GM10847 (cell line): ENCODE results near the gene NLRP6.

Experiments
- POLR2A ChIP-seq: IDR thresholded peaks from 2 replicates; pipeline ENCODE4 v1.6.1; 2011; ENCODE audit not compliant: insufficient read length; ENCODE audit errors: extremely low read depth

NLRP6 gene

DNA sequence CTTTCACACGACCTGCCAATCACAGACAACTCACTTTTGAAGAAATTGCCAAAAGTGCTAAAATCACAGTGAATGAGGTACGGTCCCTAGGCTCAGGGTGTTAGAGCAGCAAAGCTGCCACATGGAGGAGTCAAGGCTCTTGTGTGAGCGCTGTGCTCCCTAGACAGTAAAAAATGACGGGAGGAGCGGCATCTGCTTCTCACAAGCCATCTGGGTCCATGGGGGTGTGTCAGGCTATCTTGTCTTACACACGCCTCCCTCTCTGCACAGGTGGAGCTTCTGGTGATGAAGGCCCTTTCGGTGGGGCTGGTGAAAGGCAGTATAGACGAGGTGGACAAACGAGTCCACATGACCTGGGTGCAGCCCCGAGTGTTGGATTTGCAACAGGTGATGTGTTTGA is 26.7 kb upstream of the NLRP6 start:
- no peak for TF ChIP-seq POLR2A

DNA sequence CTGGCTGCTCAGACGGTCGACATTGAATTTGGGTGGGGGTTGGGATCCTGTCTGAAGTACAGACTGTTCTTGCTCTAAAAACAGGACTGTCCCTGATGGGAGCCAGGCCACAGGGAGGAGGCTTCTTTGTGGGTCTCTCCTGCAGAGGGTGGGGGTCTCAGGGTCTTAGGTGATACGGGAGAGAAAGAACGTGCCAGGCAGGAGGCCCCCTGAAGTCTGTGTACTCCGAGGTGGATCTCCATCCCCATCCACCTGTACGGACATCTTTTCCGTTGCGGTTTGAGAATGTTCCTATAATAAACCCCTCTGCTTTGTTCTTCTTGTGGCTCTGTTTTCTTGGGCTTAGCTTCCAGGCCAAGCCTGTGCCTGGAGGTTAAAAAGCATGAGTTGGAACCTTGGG is 25.5 kb upstream of the NLRP6 start:
- TF ChIP-seq POLR2A = no peak

DNA sequence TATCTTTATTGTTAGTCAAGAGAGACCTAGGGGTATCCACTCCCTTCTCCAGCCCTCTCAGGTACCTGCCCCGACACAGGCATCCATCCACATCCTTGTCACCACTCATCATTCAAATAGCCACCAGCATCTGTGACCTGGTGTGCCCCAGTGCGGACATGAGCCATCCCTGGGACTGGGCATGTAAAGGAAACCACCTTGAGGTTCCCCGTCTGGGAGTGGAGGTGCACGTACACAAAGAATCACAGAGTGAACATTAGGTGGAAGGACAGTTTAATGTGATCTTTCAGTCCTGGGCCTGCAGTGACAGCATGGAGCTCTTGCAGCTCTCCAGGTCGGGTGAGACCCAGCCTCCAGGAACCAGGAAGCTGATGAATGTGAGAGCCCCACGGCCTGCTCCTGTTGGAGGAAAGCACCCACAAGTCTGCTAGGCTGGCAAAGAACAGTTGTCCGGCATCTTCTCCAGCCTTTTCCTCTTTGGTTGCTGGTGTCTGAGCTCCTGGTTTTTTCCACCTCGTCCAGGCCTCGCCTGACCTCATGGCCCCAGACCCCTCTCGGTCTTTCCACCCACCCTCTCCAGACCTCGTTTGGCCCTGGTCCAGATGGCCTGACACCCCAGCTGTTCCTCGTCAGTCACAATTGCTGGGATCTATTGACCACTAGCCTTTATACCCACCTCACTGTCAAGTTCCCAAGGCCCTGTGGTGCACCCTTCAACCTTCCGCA is 24.9 kb upstream of the NLRP6 start:
- TF ChIP-seq POLR2A = no peak

DNA sequence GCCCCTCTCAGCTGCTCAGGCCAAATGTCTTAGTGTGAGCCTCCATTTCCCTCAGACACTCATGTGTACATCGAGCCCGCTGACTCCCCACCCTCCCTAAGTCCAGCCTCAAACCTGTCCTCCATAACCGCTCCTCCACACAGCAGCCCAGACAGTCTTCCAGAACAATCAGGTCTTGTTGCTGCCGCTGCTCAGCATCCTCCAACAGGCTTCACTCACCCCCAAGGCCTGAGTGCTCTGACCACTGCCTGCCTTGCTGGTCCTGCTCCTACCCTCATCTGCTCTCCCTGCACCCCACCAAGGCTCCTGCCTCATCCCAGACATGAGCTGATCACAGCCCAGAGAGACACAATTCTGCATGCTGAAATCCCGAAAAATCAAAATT is 24.3 kb upstream of the NLRP6 start:
- TF ChIP-seq POLR2A = no peak

DNA sequence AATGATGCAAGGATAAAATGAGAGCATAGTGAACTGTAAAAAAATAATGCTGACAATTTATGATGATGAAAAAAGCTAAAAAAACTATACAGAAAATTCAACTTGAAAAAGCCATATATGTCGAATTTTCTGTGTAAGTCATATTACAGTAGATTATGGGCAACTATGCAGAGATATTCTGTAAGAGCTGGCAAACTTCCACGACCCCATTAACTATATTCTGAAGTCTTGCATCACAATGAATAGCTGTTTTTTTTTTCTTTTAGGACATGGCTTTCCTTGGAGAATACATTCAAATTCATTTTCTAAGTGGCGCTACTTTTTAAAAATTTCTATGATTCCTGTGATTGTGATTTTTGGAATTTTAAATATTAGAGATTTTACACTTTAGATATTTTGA is 23.0 kb upstream of the NLRP6 start:
- TF ChIP-seq POLR2A = no peak

DNA sequence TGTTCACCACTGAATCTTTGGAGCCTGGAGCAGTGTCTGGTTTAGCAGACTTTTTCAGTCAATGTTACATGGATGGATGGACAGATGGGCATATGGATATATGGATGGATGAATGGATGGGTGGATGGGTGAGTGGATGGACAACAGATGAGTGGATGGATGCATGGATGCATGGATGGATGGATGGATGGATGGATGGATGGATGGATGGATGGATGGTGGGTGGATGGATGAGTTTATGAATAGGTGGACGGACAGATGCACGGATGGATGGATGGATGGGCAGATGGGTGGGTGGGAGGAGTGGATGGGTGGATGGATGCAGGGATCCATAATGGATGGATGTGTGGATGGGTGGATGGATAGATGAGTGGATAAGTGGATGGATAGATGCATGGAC is 22.4 kb upstream of the NLRP6 start:
- no peak for TF ChIP-seq POLR2A

DNA sequence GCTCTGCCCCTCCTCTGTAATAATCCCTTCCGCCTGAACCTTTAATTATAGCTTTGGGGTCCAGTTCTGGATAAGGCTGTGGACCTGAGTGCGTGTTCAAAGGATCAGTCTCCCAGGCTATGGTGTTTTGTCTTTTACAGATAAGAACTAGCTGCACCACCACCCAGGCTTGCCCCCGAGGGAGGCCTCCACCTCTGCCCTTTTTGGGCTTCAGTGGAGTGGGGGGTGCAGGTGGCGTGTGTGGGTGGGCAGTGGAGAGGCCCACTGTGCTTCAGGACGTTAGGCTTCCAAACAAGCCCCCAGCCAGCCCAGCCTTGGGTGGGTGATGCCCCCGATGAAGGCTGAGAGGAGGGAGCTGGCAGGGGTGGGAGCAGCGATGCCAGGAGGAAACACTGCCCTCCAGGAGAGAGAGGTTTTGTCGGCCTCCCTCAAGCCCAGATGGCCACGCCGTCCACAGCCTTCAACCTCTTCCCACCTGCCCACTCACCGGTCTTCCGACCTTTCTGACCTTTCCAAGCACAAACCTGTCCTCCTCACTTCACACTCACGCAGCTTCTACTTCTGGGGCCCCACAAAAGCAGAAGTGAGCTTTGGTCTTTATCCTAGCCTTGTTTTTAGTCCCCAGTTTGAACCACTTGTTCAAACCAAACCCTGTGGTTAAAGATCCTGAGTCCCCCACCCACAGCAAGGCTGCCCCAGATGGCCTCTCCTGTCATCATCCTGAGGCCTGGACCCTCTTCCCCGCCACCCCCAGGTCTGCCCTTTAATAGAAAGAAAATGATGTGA is 21.1 kb upstream of the NLRP6 start:
- TF ChIP-seq POLR2A = no peak

DNA sequence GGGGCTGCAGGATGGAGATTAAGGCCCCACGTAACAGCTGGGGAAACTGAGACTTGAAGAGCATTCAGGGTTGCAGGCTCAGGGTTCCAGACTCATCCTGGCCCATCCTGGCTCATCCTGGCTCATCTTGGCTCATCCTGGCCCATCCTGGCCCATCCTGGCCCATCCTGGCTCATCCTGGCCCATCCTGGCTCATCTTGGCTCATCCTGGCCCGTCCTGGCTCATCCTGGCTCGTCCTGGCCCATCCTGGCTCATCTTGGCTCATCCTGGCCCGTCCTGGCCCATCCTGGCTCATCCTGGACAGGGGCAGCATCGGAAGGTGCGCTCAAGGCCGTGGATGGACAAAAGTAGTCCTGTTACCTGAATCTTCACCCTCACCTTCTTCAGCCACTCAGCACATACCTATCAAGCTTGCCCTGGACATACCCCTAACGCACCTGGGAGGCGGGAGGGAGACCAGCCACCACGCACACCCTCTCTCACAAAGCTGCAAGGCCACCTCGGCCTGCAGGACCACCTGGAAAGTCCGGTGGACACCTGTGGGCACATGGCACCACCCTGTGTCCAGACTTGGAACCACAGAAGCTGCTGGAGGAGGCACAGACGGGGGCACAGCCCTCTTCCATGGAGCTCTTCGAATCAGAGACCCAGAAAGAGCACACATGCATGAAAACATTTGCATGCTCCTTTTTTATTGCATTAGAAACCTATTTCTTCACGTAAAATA is 20.3 kb upstream of the NLRP6 start:
- TF ChIP-seq POLR2A = no peak

DNA sequence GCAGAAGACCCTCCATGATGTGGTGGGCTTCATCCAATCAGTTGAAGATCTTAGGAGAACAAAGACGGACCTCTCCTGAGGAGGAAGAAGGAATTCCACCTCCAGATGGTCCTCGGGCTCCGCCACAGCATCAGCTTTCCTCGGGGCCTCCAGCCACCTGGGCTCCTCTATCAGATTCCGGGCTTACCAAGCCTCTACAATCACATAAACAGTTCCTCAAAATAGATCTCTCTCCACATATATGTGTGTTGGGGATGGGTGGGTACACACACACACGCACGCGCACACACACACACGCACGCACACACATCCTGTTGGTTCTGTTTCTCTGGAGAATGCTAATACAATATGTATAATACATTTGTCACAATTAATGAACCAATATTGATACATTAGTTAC is 18.8 kb upstream of the NLRP6 start:
- no peak for TF ChIP-seq POLR2A

DNA sequence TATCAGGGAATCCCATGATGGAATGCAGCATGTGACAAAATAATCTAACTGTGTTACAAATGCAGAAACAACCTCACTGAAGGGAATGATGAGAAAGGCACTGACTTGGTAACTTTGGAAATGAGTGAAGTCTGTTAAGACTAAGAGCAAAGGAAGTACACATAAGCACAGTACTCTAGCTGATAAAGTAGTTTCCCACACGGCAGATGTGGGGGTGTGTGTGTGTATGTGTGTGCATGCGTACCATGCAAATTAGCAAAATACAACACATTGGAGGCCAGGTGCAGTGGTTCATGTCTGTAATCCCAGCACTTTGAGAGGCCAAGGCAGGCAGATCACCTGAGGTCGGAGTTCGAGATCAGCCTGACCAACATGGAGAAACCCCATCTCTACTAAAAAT is 16.6 kb upstream of the NLRP6 start:
- no peak for TF ChIP-seq POLR2A

DNA sequence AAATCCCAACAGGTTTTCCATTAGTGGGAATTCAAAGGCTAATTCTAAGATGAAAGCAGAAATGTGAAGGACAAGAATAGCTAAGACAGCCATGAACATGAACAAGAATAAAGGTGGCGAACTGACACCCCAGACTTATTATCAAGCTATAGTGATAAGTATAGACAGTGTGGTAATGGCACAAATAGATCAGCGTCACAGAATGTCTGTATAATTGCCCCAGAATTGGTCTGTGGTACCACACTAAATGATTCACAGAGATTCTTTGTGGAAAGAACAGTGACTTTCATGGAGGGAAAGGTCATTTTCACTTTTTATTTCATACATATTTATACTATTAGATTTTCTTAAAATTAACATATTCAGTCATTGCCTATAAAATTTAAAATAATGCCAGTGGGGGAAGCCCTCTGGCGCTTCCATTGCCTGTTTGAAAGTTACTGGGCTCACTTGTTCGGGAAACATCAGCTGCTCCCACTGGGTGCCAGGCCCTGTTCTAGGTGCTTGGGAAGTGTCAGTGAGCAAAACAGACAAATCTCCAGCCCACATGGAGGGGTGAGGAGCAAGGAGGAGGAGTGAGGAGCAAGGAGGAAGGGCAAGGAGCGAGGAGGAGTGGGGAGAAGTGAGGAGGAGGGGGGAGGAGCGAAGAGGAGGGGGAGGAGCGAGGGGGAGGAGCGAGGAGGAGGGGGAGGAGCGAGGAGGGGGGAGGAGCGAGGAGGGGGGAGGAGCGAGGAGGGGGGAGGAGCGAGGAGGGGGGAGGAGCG is 11.3 kb upstream of the NLRP6 start:
- TF ChIP-seq POLR2A = no peak

DNA sequence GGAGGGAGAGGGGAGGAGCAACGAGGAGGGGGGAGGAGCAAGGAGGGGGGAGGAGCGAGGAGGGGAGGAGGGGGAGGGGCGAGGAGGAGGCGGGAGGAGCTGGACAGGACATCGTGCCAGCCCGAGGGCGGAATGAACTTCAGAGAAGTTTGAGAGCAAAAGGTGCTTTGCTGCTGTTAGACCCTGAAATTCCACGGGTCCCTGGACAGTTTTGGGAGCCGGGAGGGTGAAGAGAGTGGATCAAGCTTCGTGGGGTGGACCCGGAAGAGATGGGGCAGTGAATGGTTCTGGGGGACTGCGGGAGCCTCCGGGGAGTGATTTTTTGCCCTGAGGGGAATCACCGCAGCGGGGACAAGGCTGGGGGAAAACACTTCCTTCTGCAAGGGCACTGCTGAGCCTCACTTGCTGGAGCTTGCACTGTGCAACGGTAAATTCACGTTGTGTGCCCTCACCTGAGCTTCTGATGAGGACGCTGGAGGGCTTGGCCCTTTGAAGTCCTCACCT is 10.7 kb upstream of the NLRP6 start:
- TF ChIP-seq POLR2A = no peak

DNA sequence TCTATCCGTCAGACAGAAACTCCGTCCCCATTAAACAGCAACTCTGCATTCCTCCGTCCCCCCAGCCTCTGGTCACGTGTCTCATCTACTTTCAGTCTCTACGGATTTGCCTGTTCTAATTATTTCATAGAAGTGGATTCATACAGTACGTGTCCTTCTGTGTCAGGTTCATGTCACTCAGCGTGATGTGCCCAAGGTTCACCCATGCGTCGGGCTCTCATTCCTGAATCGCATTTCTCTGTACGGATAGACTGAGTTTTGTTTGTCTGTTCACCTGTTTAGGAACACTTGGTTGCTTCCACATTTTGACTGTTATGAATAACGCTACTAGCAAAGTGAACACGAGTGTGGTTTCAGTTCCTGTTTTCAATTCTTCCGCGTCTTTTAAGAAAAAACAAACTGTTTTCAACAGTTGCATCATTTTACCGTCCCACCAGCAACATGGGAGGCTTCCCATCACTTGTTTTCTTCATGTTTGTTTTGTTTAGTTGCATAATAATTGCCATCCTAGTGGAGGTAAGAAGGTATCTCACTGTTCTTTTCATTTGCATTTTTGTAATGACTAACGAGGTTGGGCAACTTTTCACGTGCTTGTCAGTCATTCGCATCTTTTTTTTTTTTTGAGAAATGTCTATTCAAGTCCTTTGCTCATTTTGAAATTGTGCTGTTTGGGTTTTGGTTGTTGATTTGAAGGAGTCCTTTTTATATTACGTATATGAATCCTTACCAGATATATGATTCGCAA is 8.9 kb upstream of the NLRP6 start:
- TF ChIP-seq POLR2A = no peak

DNA sequence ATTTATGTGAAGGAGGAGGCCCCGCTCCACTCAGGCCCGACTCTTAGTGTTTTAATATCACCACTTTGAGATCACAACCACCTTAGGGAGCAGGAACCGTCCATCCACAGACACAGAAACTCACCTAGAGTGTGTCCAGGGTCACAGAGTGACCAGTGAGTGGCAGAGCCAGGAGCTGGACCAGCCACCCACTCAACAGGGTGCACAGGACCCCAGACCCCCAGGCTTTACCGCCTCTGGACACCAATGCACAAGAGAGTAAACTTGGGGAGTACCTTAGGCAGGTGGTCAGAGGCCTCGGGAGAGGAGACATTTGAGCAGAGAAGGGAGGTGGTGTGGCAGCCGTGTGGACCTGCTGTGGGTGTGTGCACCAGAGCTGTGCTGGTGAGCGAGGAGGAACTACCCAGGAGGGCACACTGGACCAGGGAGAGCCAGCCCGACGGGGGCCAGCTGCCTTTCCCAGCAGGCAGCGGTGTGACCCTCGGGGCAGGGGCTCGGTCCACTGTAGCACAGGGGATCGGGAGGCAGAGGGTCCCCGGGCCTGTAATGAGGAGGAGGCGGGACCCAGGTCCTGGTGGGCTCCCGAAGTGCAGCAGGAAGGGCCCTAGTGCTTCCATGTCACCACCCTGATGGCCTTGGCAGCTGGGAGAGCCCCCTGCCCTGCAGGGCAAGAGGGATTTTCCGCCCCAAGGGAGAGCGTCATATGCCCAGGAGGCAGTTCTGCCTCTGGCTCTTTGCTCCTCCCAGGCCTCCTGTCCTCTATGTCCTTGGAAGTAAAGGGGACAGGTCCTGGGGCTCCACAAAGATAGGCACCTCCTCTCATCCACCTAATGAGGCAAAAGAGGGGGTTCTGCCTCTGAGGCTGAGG is 7.5 kb upstream of the NLRP6 start:
- no peak for TF ChIP-seq POLR2A

DNA sequence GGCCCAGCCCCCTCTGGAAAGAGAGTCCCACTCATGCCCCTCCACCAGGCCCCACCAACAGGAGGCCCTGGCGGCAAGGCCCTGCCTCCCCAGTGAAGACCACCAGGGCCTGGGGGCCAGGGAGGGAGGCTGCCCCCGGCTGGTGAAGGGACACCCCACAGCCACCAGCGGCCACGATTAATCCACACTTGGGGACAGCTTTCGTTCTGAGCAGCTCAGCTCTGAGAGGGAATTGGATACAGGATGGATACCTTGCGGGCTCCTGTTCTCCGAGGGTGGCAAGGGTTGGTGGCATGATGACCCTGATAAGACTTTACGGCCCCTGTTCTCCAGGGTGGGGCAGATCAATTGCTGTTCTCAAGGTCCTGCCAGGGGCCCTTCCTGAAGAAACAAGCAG is 6.9 kb upstream of the NLRP6 start:
- no peak for TF ChIP-seq POLR2A
